GM23338 (cell line): ENCODE data around the gene VWC2. TPM values are rescaled to one million over a fixed set of nuclear protein-coding genes. Genes with fewer than 3 reads are reported as not detected.

Source experiments
- ATAC-seq: fragments of 200-7000 bp; cut with Tn5 transposase; 3 replicates; pipeline ENCODE4 v1.9.1; 2020
- DNase-seq: peaks from one replicate; pipeline ENCODE4 v3.0.0-alpha.2; 2015; ENCODE audit warnings: low spot score
- H2AFZ ChIP-seq: fragments of 200-600 bp; sonication (generic); 2 replicates; pipeline ENCODE4 v1.8.0; 2016; ENCODE audit warnings: antibody characterized with exemption, mild to moderate bottlenecking, moderate library complexity
- H3F3A ChIP-seq: fragments of 200-600 bp; sonication (generic); replicated peaks from 2 replicates; pipeline ENCODE4 v1.8.0; 2017; ENCODE audit warnings: antibody characterized with exemption, mixed run types, low read depth
- H3K27ac ChIP-seq: fragments of 200-600 bp; sonication (generic); 2 replicates; pipeline ENCODE4 v1.6.1; 2016; ENCODE audit warnings: low read depth
- H3K27me3 ChIP-seq: fragments of 200-600 bp; sonication (generic); 2 replicates; pipeline ENCODE4 v1.8.0; 2016; ENCODE audit warnings: mild to moderate bottlenecking, mixed run types, moderate library complexity; ENCODE audit not compliant: insufficient read depth
- H3K36me3 ChIP-seq: fragments of 200-600 bp; sonication (generic); 2 replicates; pipeline ENCODE4 v1.8.0; 2016; ENCODE audit warnings: mild to moderate bottlenecking; ENCODE audit not compliant: insufficient read depth
- H3K4me1 ChIP-seq: fragments of 200-600 bp; sonication (generic); 2 replicates; pipeline ENCODE4 v1.8.0; 2016; ENCODE audit warnings: mild to moderate bottlenecking, moderate library complexity; ENCODE audit not compliant: insufficient read depth
- H3K4me2 ChIP-seq: fragments of 200-600 bp; sonication (generic); 2 replicates; pipeline ENCODE4 v1.7.1; 2017; ENCODE audit warnings: mixed run types
- H3K4me3 ChIP-seq: fragments of 200-600 bp; sonication (generic); 2 replicates; pipeline ENCODE4 v1.6.1; 2016; ENCODE audit warnings: mixed run types
- H3K79me2 ChIP-seq: fragments of 200-600 bp; sonication (generic); replicated peaks from 2 replicates; pipeline ENCODE4 v1.8.0; 2017; ENCODE audit warnings: mild to moderate bottlenecking; ENCODE audit not compliant: insufficient read depth
- H3K9me2 ChIP-seq: fragments of 200-600 bp; sonication (generic); 2 replicates; pipeline ENCODE4 v1.8.0; 2017; ENCODE audit not compliant: insufficient read depth
- H4K20me1 ChIP-seq: fragments of 200-600 bp; sonication (generic); replicated peaks from 2 replicates; pipeline ENCODE4 v1.8.0; 2017; ENCODE audit warnings: mild to moderate bottlenecking; ENCODE audit not compliant: insufficient read depth
- H3K27ac Mint-ChIP-seq: 2 replicates; pipeline ENCODE4 v1.8.0; 2020; ENCODE audit warnings: inconsistent platforms, mild to moderate bottlenecking, moderate library complexity, mixed read lengths
- H3K27me3 Mint-ChIP-seq: 3 replicates; pipeline ENCODE4 v1.8.0; 2022; ENCODE audit warnings: low read depth, mild to moderate bottlenecking, moderate library complexity, mixed read lengths, inconsistent platforms; ENCODE audit not compliant: insufficient read depth, poor library complexity
- H3K36me3 Mint-ChIP-seq: 3 replicates; pipeline ENCODE4 v1.8.0; 2021; ENCODE audit warnings: low read depth, mild to moderate bottlenecking, inconsistent platforms, moderate library complexity, mixed read lengths
- H3K4me1 Mint-ChIP-seq: 3 replicates; pipeline ENCODE4 v1.8.0; 2020; ENCODE audit warnings: mild to moderate bottlenecking, inconsistent platforms, mixed read lengths
- H3K4me3 Mint-ChIP-seq: 3 replicates; pipeline ENCODE4 v1.8.0; 2021; ENCODE audit warnings: moderate library complexity, mild to moderate bottlenecking, inconsistent platforms, mixed read lengths
- H3K9me3 Mint-ChIP-seq: 3 replicates; pipeline ENCODE4 v1.8.0; 2020; ENCODE audit warnings: moderate library complexity, mild to moderate bottlenecking, inconsistent platforms, mixed read lengths
- CREB1 ChIP-seq: fragments of 250-450 bp; sonication (Bioruptor Pico); IDR thresholded peaks from 2 replicates; pipeline ENCODE4 v1.5.0; 2020; ENCODE audit warnings: low read depth, mild to moderate bottlenecking, moderate library complexity
- EZH2 ChIP-seq: fragments of 200-600 bp; sonication (generic); IDR thresholded peaks from one replicate; pipeline ENCODE4 v1.8.0; 2017; ENCODE audit warnings: antibody characterized with exemption, mild to moderate bottlenecking, low read depth; ENCODE audit not compliant: unreplicated experiment
- EZH2phosphoT487 ChIP-seq: fragments of 200-600 bp; sonication (generic); IDR thresholded peaks from one replicate; pipeline ENCODE4 v1.8.1; 2018; ENCODE audit warnings: antibody characterized with exemption; ENCODE audit not compliant: unreplicated experiment
- JUNB ChIP-seq: IDR thresholded peaks from one replicate; pipeline ENCODE4 v1.6.1; 2016; ENCODE audit warnings: antibody characterized with exemption; ENCODE audit not compliant: unreplicated experiment
- NANOG ChIP-seq: IDR thresholded peaks from 2 replicates; pipeline ENCODE4 v1.6.1; 2016; ENCODE audit warnings: antibody characterized with exemption, borderline replicate concordance
- POLR2AphosphoS5 ChIP-seq: IDR thresholded peaks from 2 replicates; pipeline ENCODE4 v1.6.1; 2016; ENCODE audit warnings: antibody characterized with exemption, low read depth
- STAT1 ChIP-seq: IDR thresholded peaks from one replicate; pipeline ENCODE4 v1.6.1; 2016; ENCODE audit warnings: antibody characterized with exemption; ENCODE audit not compliant: unreplicated experiment
- ZNF114 ChIP-seq: fragments of 250-450 bp; sonication (Bioruptor Pico); IDR thresholded peaks from 2 replicates; pipeline ENCODE4 v1.5.0; 2020; ENCODE audit warnings: mild to moderate bottlenecking, moderate library complexity
- ZNF331 ChIP-seq: fragments of 250-450 bp; sonication (Bioruptor Pico); IDR thresholded peaks from 2 replicates; pipeline ENCODE4 v1.5.0; 2020; ENCODE audit warnings: low read depth, mild to moderate bottlenecking, moderate library complexity
- polyA plus RNA-seq: library from polyadenylated mRNA; unstranded; fragments of >200 nt; fragmentation: Nextera tagmentation; extraction: Ambion mirVana; gene quantifications from 2 replicates; pipeline ENCODE4 v1.2.1, GENCODE V29; 2016
- total RNA-seq: library from RNA; depleted of rRNA; stranded (reverse); fragments of >200 nt; shearing (Covaris generic); gene quantifications from 2 replicates; pipeline ENCODE4 v1.2.3, GENCODE V29; 2014
- TF ChIP-seq, protein P1 (sequence below), 2 experiments: fragments of 200-600 bp in 1 of 2; sonication (generic) in 1 of 2; conservative IDR thresholded peaks; 2 replicates each; pipeline versions ENCODE4 v1.5.1 to v1.6.1; 2016 to 2017; ENCODE audit warnings: antibody characterized with exemption in 2 of 2, low read depth in 2 of 2, mild to moderate bottlenecking in 2 of 2, moderate library complexity in 1 of 2
- TF ChIP-seq, protein P2 (sequence below): IDR thresholded peaks from 2 replicates; pipeline ENCODE4 v1.6.1; 2016; ENCODE audit warnings: antibody characterized with exemption
- TF ChIP-seq, protein P3 (sequence below): fragments of 250-450 bp; sonication (Bioruptor Pico); IDR thresholded peaks from 2 replicates; pipeline ENCODE4 v1.5.0; 2020; ENCODE audit warnings: mild to moderate bottlenecking, moderate library complexity
- TF ChIP-seq, protein P4 (sequence below): IDR thresholded peaks from one replicate; pipeline ENCODE4 v1.6.1; 2018; ENCODE audit warnings: antibody characterized with exemption; ENCODE audit not compliant: unreplicated experiment

The VWC2 gene
- total and polyA plus RNA-seq, 2 experiments from 2014 or later, result 0.15 to 0.45 TPM

DNA sequence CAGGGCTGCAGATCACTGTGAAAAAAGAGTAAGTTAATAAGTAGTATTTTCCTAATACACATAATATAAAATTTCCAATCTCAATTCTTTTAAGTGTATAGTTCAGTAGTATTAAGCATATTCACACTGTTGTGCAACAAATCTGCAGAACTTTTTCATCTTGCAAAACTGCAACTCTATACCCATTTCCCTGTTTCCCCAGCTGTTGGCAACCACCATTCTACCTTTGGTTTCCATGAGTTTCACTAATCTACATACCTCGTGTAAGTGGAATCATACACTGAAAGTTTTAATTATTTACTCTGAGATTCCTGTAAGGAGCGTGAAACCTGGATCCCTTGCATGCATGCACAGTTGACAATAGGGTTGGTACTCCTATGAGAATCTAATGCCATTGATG, 164.2 kb downstream of the VWC2 start:
- no peaks in the 10 kb centered on the region for H3K27me3 ChIP-seq
- no peak for ATAC-seq

More for the DNA sequence above, 164.2 kb downstream of the VWC2 start:
- H3K27ac Mint-ChIP-seq, result no peak overlapping the region
- TF ChIP-seq, protein P1, sequence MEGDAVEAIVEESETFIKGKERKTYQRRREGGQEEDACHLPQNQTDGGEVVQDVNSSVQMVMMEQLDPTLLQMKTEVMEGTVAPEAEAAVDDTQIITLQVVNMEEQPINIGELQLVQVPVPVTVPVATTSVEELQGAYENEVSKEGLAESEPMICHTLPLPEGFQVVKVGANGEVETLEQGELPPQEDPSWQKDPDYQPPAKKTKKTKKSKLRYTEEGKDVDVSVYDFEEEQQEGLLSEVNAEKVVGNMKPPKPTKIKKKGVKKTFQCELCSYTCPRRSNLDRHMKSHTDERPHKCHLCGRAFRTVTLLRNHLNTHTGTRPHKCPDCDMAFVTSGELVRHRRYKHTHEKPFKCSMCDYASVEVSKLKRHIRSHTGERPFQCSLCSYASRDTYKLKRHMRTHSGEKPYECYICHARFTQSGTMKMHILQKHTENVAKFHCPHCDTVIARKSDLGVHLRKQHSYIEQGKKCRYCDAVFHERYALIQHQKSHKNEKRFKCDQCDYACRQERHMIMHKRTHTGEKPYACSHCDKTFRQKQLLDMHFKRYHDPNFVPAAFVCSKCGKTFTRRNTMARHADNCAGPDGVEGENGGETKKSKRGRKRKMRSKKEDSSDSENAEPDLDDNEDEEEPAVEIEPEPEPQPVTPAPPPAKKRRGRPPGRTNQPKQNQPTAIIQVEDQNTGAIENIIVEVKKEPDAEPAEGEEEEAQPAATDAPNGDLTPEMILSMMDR (conservative IDR thresholded peaks at IDR 0.05; ENCODE audit: low read depth in 2 of 2), result no peak
- TF ChIP-seq, protein P2, sequence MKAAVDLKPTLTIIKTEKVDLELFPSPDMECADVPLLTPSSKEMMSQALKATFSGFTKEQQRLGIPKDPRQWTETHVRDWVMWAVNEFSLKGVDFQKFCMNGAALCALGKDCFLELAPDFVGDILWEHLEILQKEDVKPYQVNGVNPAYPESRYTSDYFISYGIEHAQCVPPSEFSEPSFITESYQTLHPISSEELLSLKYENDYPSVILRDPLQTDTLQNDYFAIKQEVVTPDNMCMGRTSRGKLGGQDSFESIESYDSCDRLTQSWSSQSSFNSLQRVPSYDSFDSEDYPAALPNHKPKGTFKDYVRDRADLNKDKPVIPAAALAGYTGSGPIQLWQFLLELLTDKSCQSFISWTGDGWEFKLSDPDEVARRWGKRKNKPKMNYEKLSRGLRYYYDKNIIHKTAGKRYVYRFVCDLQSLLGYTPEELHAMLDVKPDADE, result no peak
- TF ChIP-seq, protein P3, sequence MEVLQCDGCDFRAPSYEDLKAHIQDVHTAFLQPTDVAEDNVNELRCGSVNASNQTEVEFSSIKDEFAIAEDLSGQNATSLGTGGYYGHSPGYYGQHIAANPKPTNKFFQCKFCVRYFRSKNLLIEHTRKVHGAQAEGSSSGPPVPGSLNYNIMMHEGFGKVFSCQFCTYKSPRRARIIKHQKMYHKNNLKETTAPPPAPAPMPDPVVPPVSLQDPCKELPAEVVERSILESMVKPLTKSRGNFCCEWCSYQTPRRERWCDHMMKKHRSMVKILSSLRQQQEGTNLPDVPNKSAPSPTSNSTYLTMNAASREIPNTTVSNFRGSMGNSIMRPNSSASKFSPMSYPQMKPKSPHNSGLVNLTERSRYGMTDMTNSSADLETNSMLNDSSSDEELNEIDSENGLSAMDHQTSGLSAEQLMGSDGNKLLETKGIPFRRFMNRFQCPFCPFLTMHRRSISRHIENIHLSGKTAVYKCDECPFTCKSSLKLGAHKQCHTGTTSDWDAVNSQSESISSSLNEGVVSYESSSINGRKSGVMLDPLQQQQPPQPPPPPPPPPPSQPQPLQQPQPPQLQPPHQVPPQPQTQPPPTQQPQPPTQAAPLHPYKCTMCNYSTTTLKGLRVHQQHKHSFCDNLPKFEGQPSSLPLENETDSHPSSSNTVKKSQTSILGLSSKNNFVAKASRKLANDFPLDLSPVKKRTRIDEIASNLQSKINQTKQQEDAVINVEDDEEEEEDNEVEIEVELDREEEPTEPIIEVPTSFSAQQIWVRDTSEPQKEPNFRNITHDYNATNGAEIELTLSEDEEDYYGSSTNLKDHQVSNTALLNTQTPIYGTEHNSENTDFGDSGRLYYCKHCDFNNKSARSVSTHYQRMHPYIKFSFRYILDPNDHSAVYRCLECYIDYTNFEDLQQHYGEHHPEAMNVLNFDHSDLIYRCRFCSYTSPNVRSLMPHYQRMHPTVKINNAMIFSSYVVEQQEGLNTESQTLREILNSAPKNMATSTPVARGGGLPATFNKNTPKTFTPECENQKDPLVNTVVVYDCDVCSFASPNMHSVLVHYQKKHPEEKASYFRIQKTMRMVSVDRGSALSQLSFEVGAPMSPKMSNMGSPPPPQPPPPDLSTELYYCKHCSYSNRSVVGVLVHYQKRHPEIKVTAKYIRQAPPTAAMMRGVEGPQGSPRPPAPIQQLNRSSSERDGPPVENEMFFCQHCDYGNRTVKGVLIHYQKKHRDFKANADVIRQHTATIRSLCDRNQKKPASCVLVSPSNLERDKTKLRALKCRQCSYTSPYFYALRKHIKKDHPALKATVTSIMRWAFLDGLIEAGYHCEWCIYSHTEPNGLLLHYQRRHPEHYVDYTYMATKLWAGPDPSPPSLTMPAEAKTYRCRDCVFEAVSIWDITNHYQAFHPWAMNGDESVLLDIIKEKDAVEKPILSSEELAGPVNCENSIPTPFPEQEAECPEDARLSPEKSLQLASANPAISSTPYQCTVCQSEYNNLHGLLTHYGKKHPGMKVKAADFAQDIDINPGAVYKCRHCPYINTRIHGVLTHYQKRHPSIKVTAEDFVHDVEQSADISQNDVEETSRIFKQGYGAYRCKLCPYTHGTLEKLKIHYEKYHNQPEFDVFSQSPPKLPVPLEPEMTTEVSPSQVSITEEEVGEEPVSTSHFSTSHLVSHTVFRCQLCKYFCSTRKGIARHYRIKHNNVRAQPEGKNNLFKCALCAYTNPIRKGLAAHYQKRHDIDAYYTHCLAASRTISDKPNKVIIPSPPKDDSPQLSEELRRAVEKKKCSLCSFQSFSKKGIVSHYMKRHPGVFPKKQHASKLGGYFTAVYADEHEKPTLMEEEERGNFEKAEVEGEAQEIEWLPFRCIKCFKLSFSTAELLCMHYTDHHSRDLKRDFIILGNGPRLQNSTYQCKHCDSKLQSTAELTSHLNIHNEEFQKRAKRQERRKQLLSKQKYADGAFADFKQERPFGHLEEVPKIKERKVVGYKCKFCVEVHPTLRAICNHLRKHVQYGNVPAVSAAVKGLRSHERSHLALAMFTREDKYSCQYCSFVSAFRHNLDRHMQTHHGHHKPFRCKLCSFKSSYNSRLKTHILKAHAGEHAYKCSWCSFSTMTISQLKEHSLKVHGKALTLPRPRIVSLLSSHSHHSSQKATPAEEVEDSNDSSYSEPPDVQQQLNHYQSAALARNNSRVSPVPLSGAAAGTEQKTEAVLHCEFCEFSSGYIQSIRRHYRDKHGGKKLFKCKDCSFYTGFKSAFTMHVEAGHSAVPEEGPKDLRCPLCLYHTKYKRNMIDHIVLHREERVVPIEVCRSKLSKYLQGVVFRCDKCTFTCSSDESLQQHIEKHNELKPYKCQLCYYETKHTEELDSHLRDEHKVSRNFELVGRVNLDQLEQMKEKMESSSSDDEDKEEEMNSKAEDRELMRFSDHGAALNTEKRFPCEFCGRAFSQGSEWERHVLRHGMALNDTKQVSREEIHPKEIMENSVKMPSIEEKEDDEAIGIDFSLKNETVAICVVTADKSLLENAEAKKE (CRISPR knock-in tag), result no peak
- TF ChIP-seq CREB1 (CRISPR knock-in tag) (no peak), EZH2 (no peak), JUNB (no peak), ZNF114 (CRISPR knock-in tag) (no peak), POLR2AphosphoS5 (no peak), STAT1 (no peak), EZH2phosphoT487 (no peak), NANOG (no peak), ZNF331 (CRISPR knock-in tag) (no peak)
- TF ChIP-seq, protein P4, sequence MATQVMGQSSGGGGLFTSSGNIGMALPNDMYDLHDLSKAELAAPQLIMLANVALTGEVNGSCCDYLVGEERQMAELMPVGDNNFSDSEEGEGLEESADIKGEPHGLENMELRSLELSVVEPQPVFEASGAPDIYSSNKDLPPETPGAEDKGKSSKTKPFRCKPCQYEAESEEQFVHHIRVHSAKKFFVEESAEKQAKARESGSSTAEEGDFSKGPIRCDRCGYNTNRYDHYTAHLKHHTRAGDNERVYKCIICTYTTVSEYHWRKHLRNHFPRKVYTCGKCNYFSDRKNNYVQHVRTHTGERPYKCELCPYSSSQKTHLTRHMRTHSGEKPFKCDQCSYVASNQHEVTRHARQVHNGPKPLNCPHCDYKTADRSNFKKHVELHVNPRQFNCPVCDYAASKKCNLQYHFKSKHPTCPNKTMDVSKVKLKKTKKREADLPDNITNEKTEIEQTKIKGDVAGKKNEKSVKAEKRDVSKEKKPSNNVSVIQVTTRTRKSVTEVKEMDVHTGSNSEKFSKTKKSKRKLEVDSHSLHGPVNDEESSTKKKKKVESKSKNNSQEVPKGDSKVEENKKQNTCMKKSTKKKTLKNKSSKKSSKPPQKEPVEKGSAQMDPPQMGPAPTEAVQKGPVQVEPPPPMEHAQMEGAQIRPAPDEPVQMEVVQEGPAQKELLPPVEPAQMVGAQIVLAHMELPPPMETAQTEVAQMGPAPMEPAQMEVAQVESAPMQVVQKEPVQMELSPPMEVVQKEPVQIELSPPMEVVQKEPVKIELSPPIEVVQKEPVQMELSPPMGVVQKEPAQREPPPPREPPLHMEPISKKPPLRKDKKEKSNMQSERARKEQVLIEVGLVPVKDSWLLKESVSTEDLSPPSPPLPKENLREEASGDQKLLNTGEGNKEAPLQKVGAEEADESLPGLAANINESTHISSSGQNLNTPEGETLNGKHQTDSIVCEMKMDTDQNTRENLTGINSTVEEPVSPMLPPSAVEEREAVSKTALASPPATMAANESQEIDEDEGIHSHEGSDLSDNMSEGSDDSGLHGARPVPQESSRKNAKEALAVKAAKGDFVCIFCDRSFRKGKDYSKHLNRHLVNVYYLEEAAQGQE, result no peak
- no peak for DNase-seq
- Histone ChIP-seq H3K27ac (no peak overlapping the region), H3K36me3 (0 out of 2 replicates have a peak, but pooled peaks cover 7% of the 10 kb centered on the region), H3K4me2 (no peak overlapping the region), H2AFZ (no peak overlapping the region), H3K9me2 (no peaks in the 10 kb centered on the region; the same call in 1 of the 2 replicates), H3F3A (no peaks in the 10 kb centered on the region), H3K4me3 (no peak overlapping the region), H3K4me1 (no peaks in the 10 kb centered on the region), H4K20me1 (no peaks in the 10 kb centered on the region), H3K79me2 (no peaks in the 10 kb centered on the region)
- no peaks in the 10 kb centered on the region for H3K4me1 Mint-ChIP-seq
- H3K9me3 Mint-ChIP-seq, result peaks cover 11% of the 10 kb centered on the region
- H3K4me3 Mint-ChIP-seq, result no peak overlapping the region
- peaks cover 7% of the 10 kb centered on the region for H3K36me3 Mint-ChIP-seq
- peaks cover 3% of the 10 kb centered on the region for H3K27me3 Mint-ChIP-seq
